ENCODE measurements around the gene ARPC4.

The ARPC4 gene

GRCh38 chr3:9792405-9793160, at the start of gene ARPC4, which contains the start of gene TADA3:
Gene ARPC4 (plus strand): TSS chr3:9793082. CDS start chr3:9793122, 40 bp downstream.
Gene TADA3 (minus strand): TSS chr3:9792473. CDS start chr3:9791466, 1,007 bp downstream.
- peak; percentile 87 for DNase-seq (ENCODE audit: low read depth)

- no peak for DNase-seq (ENCODE audit: low read depth)
These were observed 49.3 kb upstream of the ARPC4 start for GRCh38 chr3:9743548-9743947.

- no peak for DNase-seq (ENCODE audit: low read depth)
These were observed 48.7 kb upstream of the ARPC4 start for GRCh38 chr3:9744162-9744561.

- no peak for DNase-seq (ENCODE audit: low read depth)
These were observed 47.4 kb upstream of the ARPC4 start for GRCh38 chr3:9745521-9745920.

- no peak for DNase-seq (ENCODE audit: low read depth)
These were observed 46.6 kb upstream of the ARPC4 start for GRCh38 chr3:9746330-9746729.

GRCh38 chr3:9747267-9747666, 45.6 kb upstream of the ARPC4 start:
- DNase-seq (ENCODE audit: low read depth), result no peak

- no peak for DNase-seq (ENCODE audit: low read depth)
These were observed 44.9 kb upstream of the ARPC4 start for GRCh38 chr3:9748031-9748430.

- DNase-seq (ENCODE audit: low read depth), result no peak
These were observed 43.6 kb upstream of the ARPC4 start for GRCh38 chr3:9749296-9749644.

- peak; percentile 93 for DNase-seq (ENCODE audit: low read depth)
These were observed 43.0 kb upstream of the ARPC4 start, which contains the start of gene OGG1 for GRCh38 chr3:9749645-9750555. Gene OGG1 (plus strand): TSS chr3:9749952. CDS start chr3:9750287, 335 bp downstream.

- DNase-seq (ENCODE audit: low read depth), result no peak
These were observed 42.1 kb upstream of the ARPC4 start for GRCh38 chr3:9750556-9751411.

- no peak for DNase-seq (ENCODE audit: low read depth)
These were observed 38.2 kb upstream of the ARPC4 start for GRCh38 chr3:9754678-9755077.

- DNase-seq (ENCODE audit: low read depth), result no peak
These were observed 35.5 kb upstream of the ARPC4 start for GRCh38 chr3:9757427-9757826.

- no peak for DNase-seq (ENCODE audit: low read depth)
These were observed 31.9 kb upstream of the ARPC4 start for GRCh38 chr3:9760779-9761505.

- no peak for DNase-seq (ENCODE audit: low read depth)
These were observed 31.0 kb upstream of the ARPC4 start for GRCh38 chr3:9761919-9762318.

GRCh38 chr3:9762871-9763270, 30.0 kb upstream of the ARPC4 start:
- no peak for DNase-seq (ENCODE audit: low read depth)

GRCh38 chr3:9765865-9766264, 27.0 kb upstream of the ARPC4 start:
- no peak for DNase-seq (ENCODE audit: low read depth)

- no peak for DNase-seq (ENCODE audit: low read depth)
These were observed 25.5 kb upstream of the ARPC4 start for GRCh38 chr3:9767418-9767817.

- no peak for DNase-seq (ENCODE audit: low read depth)
These were observed 24.6 kb upstream of the ARPC4 start for GRCh38 chr3:9768141-9768775.

GRCh38 chr3:9769012-9769411, 23.9 kb upstream of the ARPC4 start:
- no peak for DNase-seq (ENCODE audit: low read depth)

- DNase-seq (ENCODE audit: low read depth), result peak; percentile 71
These were observed 23.2 kb upstream of the ARPC4 start, which contains the start of gene CAMK1 for GRCh38 chr3:9769426-9770275. Gene CAMK1 (minus strand): TSS chr3:9769947. CDS start chr3:9767749, 2,198 bp downstream.

All from activated T-cell treated with anti-CD3 and anti-CD28 coated beads for 48 hours (primary cell).